Body of pancreas (tissue), 4 donors: Measurements from ENCODE around the gene LHB.
"Not testable (repeated sequence)": the region's sequence is repeated elsewhere in the genome, so short reads cannot be mapped to it uniquely, and the experiment has no call there.

Experiments
- POLR2A ChIP-seq, 3 donors: fragments of 450-650 bp; IDR thresholded peaks; one replicate each; pipeline ENCODE4 v1.6.1; 2016; ENCODE audit warnings: antibody characterized with exemption in 3 of 3, mild to moderate bottlenecking in 2 of 3
- TF ChIP-seq, protein P1 (sequence below), 7 experiments: fragments of 450-650 bp in 4 of 7; fragments of 200-600 bp in 3 of 7; sonication (generic) in 3 of 7; IDR thresholded peaks; one replicate each; pipeline ENCODE4 v1.5.1; 2016 to 2019; ENCODE audit warnings: antibody characterized with exemption in 7 of 7

DNA sequence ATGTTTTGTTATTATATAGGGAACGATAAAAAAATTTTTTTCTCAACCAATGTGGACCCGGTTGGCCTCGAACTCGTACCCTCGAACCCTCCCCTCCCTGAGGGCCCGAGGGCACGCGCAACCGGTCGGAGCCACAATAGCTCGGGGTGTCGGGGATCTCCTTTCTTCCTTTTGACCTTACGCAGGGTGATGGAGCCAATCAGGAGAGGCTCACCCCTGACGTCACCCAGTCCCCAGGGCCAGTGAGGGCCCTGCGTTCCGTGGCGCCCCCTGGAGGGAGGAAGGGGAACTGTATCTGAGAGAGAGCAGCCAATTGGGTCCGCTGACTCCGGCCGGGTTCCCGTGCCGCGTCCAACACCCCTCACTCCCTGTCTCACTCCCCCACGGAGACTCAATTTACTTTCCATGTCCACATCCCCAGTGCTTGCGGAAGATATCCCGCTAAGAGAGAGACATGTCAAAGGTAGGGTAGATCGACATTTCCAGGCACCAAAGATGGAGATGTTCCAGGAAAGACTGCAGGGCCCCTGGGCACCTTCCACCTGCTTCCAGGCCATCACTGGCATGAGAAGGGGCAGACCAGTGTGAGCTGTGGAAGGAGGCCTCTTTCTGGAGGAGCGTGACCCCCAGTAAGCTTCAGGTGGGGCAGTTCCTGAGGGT is 14.9 kb upstream of the LHB start, which contains the start of gene CGB2:
- TF ChIP-seq, protein P1, sequence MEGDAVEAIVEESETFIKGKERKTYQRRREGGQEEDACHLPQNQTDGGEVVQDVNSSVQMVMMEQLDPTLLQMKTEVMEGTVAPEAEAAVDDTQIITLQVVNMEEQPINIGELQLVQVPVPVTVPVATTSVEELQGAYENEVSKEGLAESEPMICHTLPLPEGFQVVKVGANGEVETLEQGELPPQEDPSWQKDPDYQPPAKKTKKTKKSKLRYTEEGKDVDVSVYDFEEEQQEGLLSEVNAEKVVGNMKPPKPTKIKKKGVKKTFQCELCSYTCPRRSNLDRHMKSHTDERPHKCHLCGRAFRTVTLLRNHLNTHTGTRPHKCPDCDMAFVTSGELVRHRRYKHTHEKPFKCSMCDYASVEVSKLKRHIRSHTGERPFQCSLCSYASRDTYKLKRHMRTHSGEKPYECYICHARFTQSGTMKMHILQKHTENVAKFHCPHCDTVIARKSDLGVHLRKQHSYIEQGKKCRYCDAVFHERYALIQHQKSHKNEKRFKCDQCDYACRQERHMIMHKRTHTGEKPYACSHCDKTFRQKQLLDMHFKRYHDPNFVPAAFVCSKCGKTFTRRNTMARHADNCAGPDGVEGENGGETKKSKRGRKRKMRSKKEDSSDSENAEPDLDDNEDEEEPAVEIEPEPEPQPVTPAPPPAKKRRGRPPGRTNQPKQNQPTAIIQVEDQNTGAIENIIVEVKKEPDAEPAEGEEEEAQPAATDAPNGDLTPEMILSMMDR (IDR thresholded peaks at IDR 0.05): peak; percentile 12 to 62 (median 31)
- TF ChIP-seq POLR2A (IDR thresholded peaks at IDR 0.05): not testable (repeated sequence)
